T-cell (primary cell): ENCODE measurements around the gene CBARP. TPM values are rescaled to one million over a fixed set of nuclear protein-coding genes. Genes with fewer than 3 reads are reported as not detected.
"Not testable (repeated sequence)": the region's sequence is repeated elsewhere in the genome, so short reads cannot be mapped to it uniquely, and the experiment has no call there.

Source experiments
- ATAC-seq, 4 experiments: fragments of 200-7000 bp in 3 of 4; fragments of 150-1000 bp in 1 of 4; cut with Tn5 transposase; replicated peaks in 1 of 4; 1 replicate in 3 of 4; 2 replicates in 1 of 4; pipeline ENCODE4 v1.10.0; 2021; ENCODE audit warnings: moderate library complexity in 3 of 4, mild to moderate bottlenecking in 2 of 4, moderate number of reproducible peaks in 1 of 4
- CTCF ChIA-PET, 2 donors: fragments of 300-600 bp; sonication (Branson Sonifier 250); formaldehyde crosslinking; loops; one replicate each; lab custom pipeline; 2022; ENCODE audit warnings: antibody characterized with exemption in 2 of 2; lab: Charles Lee
- POLR2A ChIA-PET, 2 donors: fragments of 300-600 bp; sonication (Branson Sonifier 250); formaldehyde crosslinking; loops; one replicate each; lab custom pipeline; 2022; ENCODE audit warnings: antibody characterized with exemption in 2 of 2; lab: Charles Lee
- DNase-seq, 35 experiments: peaks; one replicate each; pipeline versions ENCODE4 v3.0.0 to v3.0.0-alpha.2; 2013 to 2023
- H3K27ac ChIP-seq: one replicate; pipeline ENCODE4 v1.5.1; 2013; ENCODE audit warnings: low read length
- H3K27me3 ChIP-seq, 2 experiments: replicated peaks in 1 of 2; 1 replicate in 1 of 2; 2 replicates in 1 of 2; pipeline versions ENCODE4 v1.6.1 to v1.7.0; 2013; ENCODE audit warnings: low read length in 1 of 2, mixed read lengths in 1 of 2; ENCODE audit not compliant: control insufficient read depth in 2 of 2, insufficient read depth in 2 of 2; ENCODE audit errors: extremely low read depth in 1 of 2
- H3K36me3 ChIP-seq, 2 donors: 1 replicate in 1 of 2; 2 replicates in 1 of 2; pipeline versions ENCODE4 v1.6.1 to v1.7.0; 2013; ENCODE audit warnings: low read length in 1 of 2; ENCODE audit not compliant: control insufficient read depth in 2 of 2, insufficient read depth in 1 of 2; ENCODE audit errors: extremely low read depth in 1 of 2
- H3K4me1 ChIP-seq, 2 experiments: 1 replicate in 1 of 2; 2 replicates in 1 of 2; pipeline versions ENCODE4 v1.6.1 to v1.7.0; 2013; ENCODE audit warnings: low read length in 2 of 2, mixed read lengths in 1 of 2; ENCODE audit not compliant: insufficient read depth in 2 of 2, control insufficient read depth in 1 of 2; ENCODE audit errors: extremely low read depth in 1 of 2
- H3K4me3 ChIP-seq, 2 donors: 1 replicate in 1 of 2; 2 replicates in 1 of 2; pipeline versions ENCODE4 v1.5.1 to v1.7.0; 2013; ENCODE audit warnings: mild to moderate bottlenecking in 2 of 2, low read length in 1 of 2, moderate library complexity in 1 of 2; ENCODE audit not compliant: control insufficient read depth in 1 of 2; ENCODE audit errors: extremely low read depth in 1 of 2
- H3K9me3 ChIP-seq: 2 replicates; pipeline ENCODE4 v1.7.0; 2013
- H3K27ac Mint-ChIP-seq, 2 donors: one replicate each; pipeline ENCODE4 v1.8.0; 2020 to 2021; ENCODE audit warnings: mild to moderate bottlenecking in 2 of 2, mixed read lengths in 2 of 2
- H3K27me3 Mint-ChIP-seq, 2 donors: one replicate each; pipeline ENCODE4 v1.8.0; 2021 to 2022; ENCODE audit warnings: mixed read lengths in 2 of 2
- H3K36me3 Mint-ChIP-seq: one replicate; pipeline ENCODE4 v1.8.0; 2021; ENCODE audit warnings: mixed read lengths
- H3K4me1 Mint-ChIP-seq, 3 donors: one replicate each; pipeline ENCODE4 v1.8.0; 2020 to 2022; ENCODE audit warnings: mixed read lengths in 3 of 3, mild to moderate bottlenecking in 1 of 3
- H3K4me3 Mint-ChIP-seq, 3 donors: one replicate each; pipeline ENCODE4 v1.8.0; 2020 to 2022; ENCODE audit warnings: mild to moderate bottlenecking in 3 of 3, mixed read lengths in 3 of 3, moderate library complexity in 3 of 3
- H3K9me3 Mint-ChIP-seq, 3 donors: one replicate each; pipeline ENCODE4 v1.8.0; 2020 to 2022; ENCODE audit warnings: mixed read lengths in 3 of 3
- WGBS: methylation state at CpG from one replicate; pipeline ENCODE4 v1.1.5; 2013; ENCODE audit warnings: missing lambda C conversion rate; ENCODE audit not compliant: insufficient coverage; 5-methylcytosine and 5-hydroxymethylcytosine counted together
- total RNA-seq, 35 experiments: library from RNA in 6 of 35; stranded (reverse) in 6 of 35; fragments of 120-200 nt in 1 of 35; gene quantifications; one replicate each; pipeline versions ENCODE4 v1.2.1 to v1.2.4 and lab custom pipeline; 2013 to 2026

Gene CBARP
- total RNA-seq, 5 donors from 2014 or later (not counting 1 experiment from before 2014, with no cell fraction given): 0.08 to 0.36 (median 0.23) TPM; not detected in 1

GRCh38 chr19:1248139-1248785 is 10.5 kb upstream of the CBARP start, which contains the start of gene MIDN:
TSS of gene MIDN (plus strand) at chr19:1248583. CDS start at chr19:1250297, 1,714 bp downstream.
- Mint-ChIP-seq H3K27ac (peak within 1 kb of the TSS; percentile 61 to 78), H3K36me3 (peaks cover 3% of the 10 kb centered on the region), H3K4me1 (peaks cover 6 to 13% (median 13%) of the 10 kb centered on the region in 3 donors), H3K27me3 (no peaks in the 10 kb centered on the region), H3K9me3 (no peaks in the 10 kb centered on the region), H3K4me3 (peak within 1 kb of the TSS; percentile 68 to 91 (median 77))
- Histone ChIP-seq H3K27me3 (no peaks in the 10 kb centered on the region), H3K36me3 (peaks cover 10% of the 10 kb centered on the region in 2 donors), H3K4me3 (peak within 1 kb of the TSS; percentile 51 to 66), H3K4me1 (peaks cover 11 to 59% of the 10 kb centered on the region in 2 experiments), H3K27ac (peak within 1 kb of the TSS; percentile 88), H3K9me3 (no peaks in the 10 kb centered on the region)
- CTCF ChIA-PET: no interaction called here
- POLR2A ChIA-PET: no interaction called here
- peak; percentile 3 to 6 (median 6) for ATAC-seq
- under 1% methylated on average over 39 of the region's 60 CpGs for WGBS
- DNase-seq: peak in 25 of 35 experiments; percentile 27 to 81 (median 58)

GRCh38 chr19:1247748-1248138 is 9.9 kb upstream of the CBARP start:
- Mint-ChIP-seq H3K27me3 (no peaks in the 10 kb centered on the region), H3K36me3 (peaks cover 3% of the 10 kb centered on the region), H3K9me3 (no peaks in the 10 kb centered on the region), H3K4me3 (peak overlapping the region in 2 of 3 donors; percentile 50 to 55), H3K4me1 (peaks cover 5 to 17% (median 17%) of the 10 kb centered on the region in 3 donors), H3K27ac (no peak overlapping the region)
- CTCF ChIA-PET: no interaction called here
- DNase-seq: peak in 1 of 35 experiments; percentile 24
- peak overlapping the region in 1 of 2 donors; percentile 66 for H3K4me3 ChIP-seq
- H3K27me3 ChIP-seq: no peaks in the 10 kb centered on the region
- peaks cover 11 to 59% of the 10 kb centered on the region in 2 experiments for H3K4me1 ChIP-seq
- 58% methylated on average over 6 of the region's 8 CpGs for WGBS
- POLR2A ChIA-PET: no interaction called here
- peaks cover 10% of the 10 kb centered on the region in 2 donors for H3K36me3 ChIP-seq
- no peaks in the 10 kb centered on the region for H3K9me3 ChIP-seq
- H3K27ac ChIP-seq: peak overlapping the region; percentile 88
- no peak for ATAC-seq

GRCh38 chr19:1246265-1247087 is 8.7 kb upstream of the CBARP start:
- WGBS: 92% methylated on average over 6 of the region's 27 CpGs
- ATAC-seq, H3K4me3 Mint-ChIP-seq, H3K27me3 ChIP-seq, H3K27ac Mint-ChIP-seq, H3K9me3 ChIP-seq, H3K9me3 Mint-ChIP-seq, H3K36me3 ChIP-seq, H3K27ac ChIP-seq, H3K4me3 ChIP-seq, H3K36me3 Mint-ChIP-seq, H3K27me3 Mint-ChIP-seq: not testable (repeated sequence)
- CTCF ChIA-PET: interaction anchor here in 1 of 2 donors (1.1 kb wide), 1 partner anchor 20 kb away, joined by 12 read pairs; no protein-coding TSS in a partner anchor
- POLR2A ChIA-PET: interaction anchor here in 1 of 2 donors (0.7 kb wide), 1 partner anchor 254 kb away, joined by 3 read pairs; no protein-coding TSS in a partner anchor
- H3K4me1 ChIP-seq: peaks cover 11 to 57% of the 10 kb centered on the region in 2 experiments
- peak in 1 of 35 experiments; percentile 13 for DNase-seq
- peaks cover 5 to 25% (median 25%) of the 10 kb centered on the region in 3 donors for H3K4me1 Mint-ChIP-seq

- H3K9me3 ChIP-seq: no peaks in the 10 kb centered on the region
- 87% methylated on average over 19 of the region's 26 CpGs for WGBS
- H3K27ac ChIP-seq: peak overlapping the region; percentile 58
- Mint-ChIP-seq H3K27me3 (no peaks in the 10 kb centered on the region), H3K36me3 (no peaks in the 10 kb centered on the region), H3K4me3 (no peak overlapping the region), H3K4me1 (peaks cover 11 to 31% (median 31%) of the 10 kb centered on the region in 3 donors), H3K9me3 (no peaks in the 10 kb centered on the region), H3K27ac (no peak overlapping the region)
- H3K27me3 ChIP-seq: peaks cover 0 to 6% of the 10 kb centered on the region in 2 experiments
- POLR2A ChIA-PET: interaction anchor here (1.8 to 2.7 kb wide), 2 partner anchors 23 to 24 kb away, joined by 20 to 58 read pairs; partner anchors contain the start of gene CIRBP (in 2 of the 2)
- DNase-seq: no peak
- peaks cover 4 to 10% of the 10 kb centered on the region in 2 donors for H3K36me3 ChIP-seq
- peaks cover 18 to 63% of the 10 kb centered on the region in 2 experiments for H3K4me1 ChIP-seq
- no peak overlapping the region for H3K4me3 ChIP-seq
- CTCF ChIA-PET: interaction anchor here (0.6 to 3.8 kb wide), 3 partner anchors 21 to 28 kb away, joined by 4 to 115 read pairs (median 28); no protein-coding TSS in a partner anchor
- ATAC-seq: no peak
Measured at GRCh38 chr19:1245494-1246264, 7.9 kb upstream of the CBARP start.

GRCh38 chr19:1244693-1245451 is 7.1 kb upstream of the CBARP start:
- ChIA-PET CTCF (interaction anchor here (0.6 to 3.8 kb wide), 12 partner anchors 8 to 148 kb away, joined by 3 to 115 read pairs (median 4); partner anchors contain the start of gene CIRBP (in 1 of the 2)), POLR2A (interaction anchor here (0.5 to 2.7 kb wide), 6 partner anchors 8 to 27 kb away, joined by 3 to 58 read pairs (median 10); partner anchors contain the start of gene CIRBP (in 2 of the 2))
- Histone ChIP-seq H3K27ac (peak overlapping the region; percentile 58), H3K27me3 (peaks cover 0 to 7% of the 10 kb centered on the region in 2 experiments), H3K9me3 (no peaks in the 10 kb centered on the region), H3K4me1 (peaks cover 18 to 70% of the 10 kb centered on the region in 2 experiments), H3K4me3 (no peak overlapping the region), H3K36me3 (peaks cover 4 to 10% of the 10 kb centered on the region in 2 donors)
- DNase-seq: peak in 4 of 35 experiments; percentile 14 to 37 (median 22)
- Mint-ChIP-seq H3K36me3 (no peaks in the 10 kb centered on the region), H3K4me1 (peaks cover 11 to 33% (median 32%) of the 10 kb centered on the region in 3 donors), H3K27me3 (no peaks in the 10 kb centered on the region), H3K27ac (peak overlapping the region; percentile 80 to 92), H3K9me3 (no peaks in the 10 kb centered on the region), H3K4me3 (peak overlapping the region; percentile 43 to 59 (median 56))
- 54% methylated on average over 18 of the region's 31 CpGs for WGBS
- ATAC-seq: no peak
